Measurements from ENCODE around the gene RGS7.
"Not testable (repeated sequence)": the region's sequence is repeated elsewhere in the genome, so short reads cannot be mapped to it uniquely, and the experiment has no call there.

RGS7 gene

DNA sequence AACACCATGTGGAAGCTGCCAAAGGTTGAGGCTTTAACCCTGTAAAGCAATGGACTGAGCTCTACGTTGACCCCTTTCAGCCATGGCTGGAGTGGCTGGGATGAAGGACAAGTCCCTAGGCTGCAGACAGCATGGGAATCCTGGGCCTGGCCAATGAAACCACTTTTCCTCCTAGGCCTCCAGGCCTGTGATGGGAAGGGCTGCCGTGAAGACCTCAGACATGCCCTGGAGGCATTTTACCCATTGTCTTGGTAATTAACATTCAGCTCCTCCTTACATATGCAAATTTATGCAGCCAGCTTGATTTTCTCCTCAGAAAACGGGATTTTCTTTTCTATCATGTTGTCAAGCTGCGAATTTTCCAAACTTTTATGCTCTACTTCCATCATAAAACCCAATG, 214.5 kb downstream of the RGS7 start:
- DNase-seq (ENCODE audit: low read depth in 2 of 2, low spot score in 1 of 2), result no peak

DNA sequence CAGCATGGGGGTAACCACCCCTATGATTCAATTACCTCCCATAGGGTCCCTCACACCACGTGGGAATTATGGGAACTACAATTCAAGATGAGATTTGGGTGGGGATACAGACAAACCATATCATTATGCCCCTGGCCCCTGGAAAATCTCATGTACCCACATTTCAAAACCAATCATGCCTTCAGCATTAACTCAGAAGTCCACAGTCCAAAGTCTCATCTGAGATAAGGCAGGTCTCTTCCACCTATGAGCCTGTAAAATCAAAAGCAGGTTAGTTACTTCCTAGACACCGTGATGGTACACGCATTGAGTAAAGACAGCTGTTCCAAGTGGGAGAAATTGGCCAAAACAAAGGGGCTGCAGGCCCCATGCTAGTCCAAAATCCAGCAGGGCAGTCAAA, 215.4 kb downstream of the RGS7 start:
- not testable (repeated sequence) for DNase-seq (ENCODE audit: low read depth in 2 of 2, low spot score in 1 of 2)

- no peak for DNase-seq (ENCODE audit: low read depth in 2 of 2, low spot score in 1 of 2)
Observed at GRCh38 chr1:241140670-241141069, 216.3 kb downstream of the RGS7 start.

- no peak for DNase-seq (ENCODE audit: low read depth in 2 of 2, low spot score in 1 of 2)
Observed at GRCh38 chr1:241139047-241139446, 218.0 kb downstream of the RGS7 start.

DNA sequence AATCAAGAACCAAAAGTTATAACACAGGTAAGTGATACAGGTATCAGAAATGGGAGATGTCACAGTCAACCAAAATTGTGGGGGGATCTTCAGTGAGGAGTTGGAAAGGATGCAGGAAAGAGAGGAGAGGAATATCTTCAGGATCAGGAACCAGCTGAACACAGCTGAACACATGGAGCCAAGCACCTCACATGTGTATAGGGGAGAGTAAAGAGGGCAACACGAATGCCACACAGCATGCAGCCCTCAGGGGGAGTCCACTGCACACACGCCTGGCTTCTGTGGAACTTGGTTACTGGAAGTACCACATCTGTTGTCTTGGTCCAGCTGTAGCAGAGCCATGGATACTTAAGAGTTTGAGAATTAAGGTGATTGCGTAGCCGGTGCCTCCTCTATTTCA, 218.8 kb downstream of the RGS7 start:
- DNase-seq (ENCODE audit: low read depth in 2 of 2, low spot score in 1 of 2), result no peak

DNA sequence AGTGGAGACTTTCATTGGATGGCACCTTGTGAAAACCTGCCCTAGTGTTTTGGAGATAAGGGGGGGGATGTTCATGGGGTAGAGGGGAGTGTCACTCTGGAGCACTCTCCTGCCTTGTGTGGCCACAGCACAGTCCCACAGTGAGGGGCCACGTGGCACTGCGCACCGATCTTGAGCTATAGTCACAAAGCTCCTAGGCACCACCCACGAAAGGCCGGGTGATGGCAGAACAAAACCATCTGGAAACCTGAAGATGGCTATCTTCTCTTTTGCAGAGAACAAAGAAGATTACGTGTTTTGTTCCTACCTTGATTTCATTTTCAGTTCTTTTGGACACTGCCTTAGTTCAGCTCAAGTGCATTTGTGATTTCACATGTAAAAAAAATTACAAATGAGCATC, 220.6 kb downstream of the RGS7 start:
- no peak for DNase-seq (ENCODE audit: low read depth in 2 of 2, low spot score in 1 of 2)

GRCh38 chr1:241131636-241132194, 225.3 kb downstream of the RGS7 start:
- DNase-seq (ENCODE audit: low read depth in 2 of 2, low spot score in 1 of 2), result no peak

DNA sequence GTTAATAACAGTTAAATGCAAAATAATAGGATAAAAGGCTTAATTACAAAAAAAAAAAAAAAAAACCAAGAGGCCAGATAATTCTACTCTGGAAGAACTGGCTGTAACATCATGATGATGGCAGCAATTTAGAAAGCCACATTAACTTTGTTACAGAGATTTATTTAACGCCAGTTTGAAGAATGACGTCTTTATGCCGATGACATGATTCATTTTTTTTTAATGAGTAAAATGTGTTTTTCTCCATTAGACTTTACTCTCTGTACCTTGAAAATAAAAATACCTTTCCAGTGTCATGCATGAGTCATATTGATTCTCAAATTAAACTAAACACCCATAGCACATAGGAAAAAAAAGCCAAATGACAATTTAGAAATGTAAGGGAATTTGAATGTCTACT, 226.1 kb downstream of the RGS7 start:
- no peak for DNase-seq (ENCODE audit: low read depth in 2 of 2, low spot score in 1 of 2)

- DNase-seq (ENCODE audit: low read depth in 2 of 2, low spot score in 1 of 2), result no peak
Observed at GRCh38 chr1:241129207-241129960, 227.6 kb downstream of the RGS7 start.

DNA sequence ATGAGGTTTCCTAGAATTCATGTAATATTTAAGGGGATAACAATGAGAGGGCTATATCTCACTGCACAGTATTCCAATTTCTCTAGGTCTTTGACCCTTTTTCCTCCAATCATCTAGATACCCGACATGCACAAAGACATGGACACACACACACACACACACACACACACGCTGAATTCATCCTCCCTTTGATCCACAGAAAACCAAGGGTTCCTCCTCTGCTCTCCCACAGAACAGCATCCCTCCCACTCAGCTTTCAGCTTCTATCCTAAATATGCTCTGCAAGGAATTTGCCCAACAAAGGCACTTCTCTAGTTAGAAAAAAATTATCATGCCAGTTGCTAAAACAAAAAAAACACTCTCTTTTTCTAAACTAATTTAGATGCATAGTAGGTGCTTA, 231.7 kb downstream of the RGS7 start:
- no peak for DNase-seq (ENCODE audit: low read depth in 2 of 2, low spot score in 1 of 2)

GRCh38 chr1:241118049-241118448, 239.0 kb downstream of the RGS7 start:
- DNase-seq (ENCODE audit: low read depth in 2 of 2, low spot score in 1 of 2), result no peak

DNA sequence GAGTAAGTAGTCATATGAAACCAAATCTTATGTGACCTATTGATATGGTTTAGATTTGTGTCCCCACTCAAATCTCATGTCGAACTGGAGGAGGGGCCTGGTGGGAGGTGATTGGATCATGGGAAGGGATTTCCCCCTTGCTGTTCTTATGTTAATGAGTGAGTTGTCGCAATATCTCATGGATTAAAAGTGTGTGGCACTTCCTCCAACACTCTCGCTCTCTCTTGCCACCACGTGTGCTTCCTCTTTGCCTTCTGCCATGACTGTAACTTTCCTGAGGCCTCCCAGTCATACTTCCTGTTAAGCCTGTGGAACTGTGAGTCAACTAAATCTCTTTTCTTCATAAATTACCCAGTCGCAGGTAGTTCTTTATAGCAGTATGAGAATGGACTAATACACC, 241.2 kb downstream of the RGS7 start:
- DNase-seq (ENCODE audit: low read depth in 2 of 2, low spot score in 1 of 2), result no peak

DNA sequence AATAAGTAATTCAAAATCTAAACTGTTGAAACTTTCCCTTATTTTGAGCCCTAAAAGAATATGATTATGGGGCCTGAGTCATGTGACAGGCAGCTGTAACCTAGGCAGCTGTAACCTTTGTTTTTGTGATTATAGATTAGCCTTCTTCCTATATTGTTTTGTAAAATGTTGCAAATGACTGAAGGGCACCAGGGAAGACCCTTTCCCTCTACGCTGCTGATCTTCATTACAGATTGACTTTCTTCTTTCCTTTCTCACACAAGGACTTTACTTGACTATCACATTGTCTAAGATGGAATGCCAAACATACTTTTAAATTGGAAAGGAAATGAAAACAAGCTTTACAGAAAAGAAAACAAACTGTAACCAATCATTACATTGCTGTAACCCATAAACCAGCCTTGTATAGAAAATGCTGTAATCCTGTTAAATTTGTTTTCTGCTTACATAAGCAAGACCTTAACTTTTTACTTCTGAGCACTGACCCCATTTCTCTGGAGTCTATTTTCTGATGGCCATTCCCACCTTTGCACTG, 242.2 kb downstream of the RGS7 start:
- DNase-seq (ENCODE audit: low read depth in 2 of 2, low spot score in 1 of 2), result no peak

GRCh38 chr1:241113557-241113956, 243.4 kb downstream of the RGS7 start:
- DNase-seq (ENCODE audit: low read depth in 2 of 2, low spot score in 1 of 2), result no peak

DNA sequence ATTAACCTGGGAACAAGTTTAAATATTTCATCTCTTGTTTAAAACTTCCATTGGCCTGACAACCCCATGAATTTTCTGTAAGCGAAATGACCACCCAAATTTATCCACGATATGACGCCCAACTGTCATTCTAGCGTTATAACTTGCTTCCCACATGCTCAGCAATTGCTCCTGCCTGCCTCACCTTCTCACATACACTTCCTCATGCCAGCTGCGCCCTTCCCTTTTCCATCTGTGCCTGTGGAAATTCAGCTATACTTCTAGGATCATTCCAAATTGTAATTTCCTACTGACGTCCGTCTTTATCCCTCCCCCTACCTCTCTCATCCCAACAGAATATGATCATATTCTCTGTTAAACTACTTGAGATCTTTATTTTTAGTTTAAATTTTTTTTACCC, 248.0 kb downstream of the RGS7 start:
- DNase-seq (ENCODE audit: low read depth in 2 of 2, low spot score in 1 of 2), result no peak

- no peak for DNase-seq (ENCODE audit: low read depth in 2 of 2, low spot score in 1 of 2)
Observed at GRCh38 chr1:241105147-241105546, 251.9 kb downstream of the RGS7 start.

DNA sequence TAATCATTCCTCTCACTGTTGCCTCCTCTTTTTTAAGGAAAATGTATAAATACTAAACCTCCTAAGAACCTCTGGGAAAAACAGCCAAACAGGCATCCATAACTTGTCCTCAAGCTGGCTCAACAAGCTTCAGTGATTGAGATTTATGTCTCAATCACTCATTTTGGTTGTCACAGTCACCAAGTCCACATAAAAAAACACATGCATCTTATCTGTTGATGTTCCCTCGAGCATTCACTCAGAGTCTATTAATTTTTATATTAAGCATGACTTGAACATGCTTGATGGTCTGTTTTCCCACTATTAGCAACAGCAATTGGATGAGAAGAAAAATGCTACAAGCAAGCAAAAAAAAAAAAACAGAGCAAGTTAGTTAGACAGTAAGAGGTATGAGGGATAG, 254.3 kb downstream of the RGS7 start:
- no peak for DNase-seq (ENCODE audit: low read depth in 2 of 2, low spot score in 1 of 2)

GRCh38 chr1:241101622-241102021, 255.4 kb downstream of the RGS7 start:
- no peak for DNase-seq (ENCODE audit: low read depth in 2 of 2, low spot score in 1 of 2)

- DNase-seq (ENCODE audit: low read depth in 2 of 2, low spot score in 1 of 2), result no peak
Observed at GRCh38 chr1:241097479-241097878, 259.5 kb downstream of the RGS7 start.

DNA sequence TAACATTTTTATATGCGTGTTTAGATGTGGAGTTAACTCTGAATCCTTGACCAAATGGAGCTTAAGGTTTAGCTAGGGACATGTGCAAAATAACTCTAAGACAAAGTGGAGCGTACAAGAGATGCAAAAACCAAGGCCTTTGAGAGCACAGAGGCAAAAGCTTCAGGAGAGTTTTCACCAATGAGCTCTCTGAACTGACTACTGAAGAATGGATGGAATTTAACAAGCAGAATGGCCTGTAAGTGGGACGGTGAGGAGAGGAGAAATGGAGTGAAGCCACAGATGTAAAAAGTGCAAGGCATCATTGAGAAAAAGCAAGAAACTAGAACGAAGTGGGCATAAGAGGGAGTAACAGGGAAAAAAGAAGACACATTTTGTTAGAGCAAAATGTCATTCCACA, 260.0 kb downstream of the RGS7 start:
- no peak for DNase-seq (ENCODE audit: low read depth in 2 of 2, low spot score in 1 of 2)

DNA sequence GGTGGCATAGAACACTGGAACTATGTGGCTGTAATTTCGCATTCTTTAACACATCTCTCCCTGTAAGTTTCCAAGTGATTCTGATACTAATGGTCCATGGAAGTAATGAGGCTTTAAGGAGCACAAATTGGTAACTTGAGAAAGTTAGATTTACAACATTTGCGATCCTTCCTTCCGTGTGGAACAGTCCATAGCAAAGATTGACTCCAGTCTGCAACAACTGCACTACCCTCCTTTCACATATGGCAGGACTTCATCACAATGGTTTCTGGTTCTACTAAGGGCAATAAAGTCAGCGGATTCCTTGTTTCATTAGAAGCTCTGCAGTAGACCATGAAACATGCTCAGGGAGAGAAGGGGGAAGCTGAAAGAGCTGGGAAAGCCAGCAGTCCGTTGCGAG, 261.2 kb downstream of the RGS7 start:
- DNase-seq (ENCODE audit: low read depth in 2 of 2, low spot score in 1 of 2), result no peak

DNA sequence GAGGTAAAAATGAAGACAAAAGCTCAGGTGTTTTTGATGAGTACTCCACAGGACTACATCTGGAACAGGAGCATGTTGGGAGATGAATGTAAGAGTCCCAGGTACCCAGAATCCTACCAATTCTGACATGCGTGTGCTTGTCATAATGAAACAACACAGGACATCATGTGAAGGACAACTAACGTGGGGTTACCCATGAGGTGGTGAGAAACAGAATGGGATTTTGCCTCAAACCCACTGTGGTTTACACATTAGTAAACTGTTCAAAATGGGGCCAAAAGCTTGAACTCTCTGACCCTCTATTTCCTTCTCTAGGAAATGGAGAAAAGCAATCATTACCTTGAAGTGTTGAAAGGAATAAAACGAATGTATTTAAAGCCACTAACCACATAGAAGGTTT, 266.2 kb downstream of the RGS7 start:
- no peak for DNase-seq (ENCODE audit: low read depth in 2 of 2, low spot score in 1 of 2)

- DNase-seq (ENCODE audit: low read depth in 2 of 2, low spot score in 1 of 2), result not testable (repeated sequence)
Observed at GRCh38 chr1:241089066-241089465, 267.9 kb downstream of the RGS7 start.
